GM12878 (cell line): ENCODE measurements around the gene REM2. TPM values are rescaled to one million over a fixed set of nuclear protein-coding genes. Genes with fewer than 3 reads are reported as not detected.

ENCODE experiments used
- CREM ChIP-seq: IDR thresholded peaks from 2 replicates; pipeline ENCODE4 v1.6.1; 2014; ENCODE audit warnings: antibody characterized with exemption, low read depth
- IKZF2 ChIP-seq, 2 experiments: fragments of 450-650 bp; IDR thresholded peaks; 2 replicates each; pipeline ENCODE4 v1.6.1; 2017; ENCODE audit warnings: mild to moderate bottlenecking in 2 of 2, moderate library complexity in 2 of 2
- LARP7 ChIP-seq: fragments of 450-650 bp; IDR thresholded peaks from 2 replicates; pipeline ENCODE4 v1.6.1; 2017; ENCODE audit warnings: mild to moderate bottlenecking
- MEF2A ChIP-seq: IDR thresholded peaks from 2 replicates; pipeline ENCODE4 v1.6.1; 2011; ENCODE audit warnings: low read depth, mild to moderate bottlenecking, low read length, moderate library complexity; ENCODE audit not compliant: insufficient read depth
- MXI1 ChIP-seq: fragments of 150-350 bp; IDR thresholded peaks from 2 replicates; pipeline ENCODE4 v1.6.1; 2011; ENCODE audit warnings: low read depth, mild to moderate bottlenecking, inconsistent platforms, low read length, improper control_type of control experiment
- MYC ChIP-seq: IDR thresholded peaks from 2 replicates; pipeline ENCODE4 v1.6.1; 2011; ENCODE audit warnings: mild to moderate bottlenecking, low read length, moderate library complexity, inconsistent platforms; ENCODE audit not compliant: insufficient read depth, insufficient replicate concordance, insufficient read length, severe bottlenecking
- NFIC ChIP-seq: IDR thresholded peaks from 2 replicates; pipeline ENCODE4 v1.6.1; 2012; ENCODE audit warnings: low read depth, mild to moderate bottlenecking, inconsistent platforms, low read length, moderate library complexity
- PML ChIP-seq: IDR thresholded peaks from 2 replicates; pipeline ENCODE4 v1.6.1; 2012; ENCODE audit warnings: low read length, inconsistent platforms
- RUNX3 ChIP-seq: IDR thresholded peaks from 2 replicates; pipeline ENCODE4 v1.6.1; 2012; ENCODE audit warnings: low read length, inconsistent platforms
- SMARCA5 ChIP-seq: fragments of 450-650 bp; IDR thresholded peaks from 2 replicates; pipeline ENCODE4 v1.6.1; 2017; ENCODE audit warnings: mild to moderate bottlenecking
- SRF ChIP-seq, 2 experiments: IDR thresholded peaks; 2 replicates each; pipeline ENCODE4 v1.6.1; 2011; ENCODE audit warnings: low read depth in 2 of 2, low read length in 2 of 2, mild to moderate bottlenecking in 1 of 2, moderate library complexity in 1 of 2
- STAT1 ChIP-seq: fragments of 450-650 bp; conservative IDR thresholded peaks from 2 replicates; pipeline ENCODE4 v1.6.1; 2014; ENCODE audit warnings: antibody characterized with exemption, mild to moderate bottlenecking
- ZNF217 ChIP-seq: fragments of 450-650 bp; IDR thresholded peaks from 2 replicates; pipeline ENCODE4 v1.6.1; 2017; ENCODE audit warnings: antibody characterized with exemption, mild to moderate bottlenecking
- ZNF24 ChIP-seq: fragments of 450-650 bp; IDR thresholded peaks from 2 replicates; pipeline ENCODE4 v1.6.1; 2017; ENCODE audit warnings: antibody characterized with exemption, mild to moderate bottlenecking
- polyA plus RNA-seq, 11 experiments: library from polyadenylated mRNA; depleted of rRNA in 4 of 11; unstranded in 6 of 11; stranded (reverse) in 5 of 11; fragments of >200 nt; fragmentation: Nextera tagmentation in 4 of 11; fragmentation: Illumina TruSeq in 1 of 11; extraction: Ambion mirVana in 4 of 11; extraction: Trizol in 1 of 11; gene quantifications; 1 replicate in 1 of 11; 2 replicates in 10 of 11; pipeline versions ENCODE4 v1.2.1 to v1.2.3, GENCODE V29; 2011 to 2016; ENCODE audit warnings: inconsistent platforms in 2 of 11, missing spikeins in 2 of 11, low read depth in 1 of 11
- total RNA-seq, 4 experiments: library from RNA; depleted of rRNA in 3 of 4; stranded (reverse); fragments of >200 nt in 3 of 4; fragmentation: Illumina TruSeq in 1 of 4; extraction: Trizol in 1 of 4; gene quantifications; 2 replicates each; pipeline versions ENCODE4 v1.2.1 to v1.2.3, GENCODE V29; 2013 to 2021
- TF ChIP-seq, protein P1 (sequence below): fragments of 150-350 bp; IDR thresholded peaks from 2 replicates; pipeline ENCODE4 v1.6.1; 2016; ENCODE audit warnings: low read depth, low read length
- TF ChIP-seq, protein P2 (sequence below): fragments of 450-650 bp; IDR thresholded peaks from 2 replicates; pipeline ENCODE4 v1.6.1; 2014; ENCODE audit warnings: mild to moderate bottlenecking
- TF ChIP-seq, protein P3 (sequence below): fragments of 450-650 bp; IDR thresholded peaks from 2 replicates; pipeline ENCODE4 v1.6.1; 2016; ENCODE audit warnings: mild to moderate bottlenecking
- TF ChIP-seq, protein P4 (sequence below): fragments of 150-350 bp; IDR thresholded peaks from 2 replicates; pipeline ENCODE4 v1.6.1; 2014; ENCODE audit warnings: mild to moderate bottlenecking, low read depth, low read length
- TF ChIP-seq, protein P5 (sequence below), 3 experiments: IDR thresholded peaks in 2 of 3; conservative IDR thresholded peaks in 1 of 3; 2 replicates each; pipeline ENCODE4 v1.5.1; 2011; ENCODE audit warnings: low read depth in 3 of 3, low read length in 3 of 3, mild to moderate bottlenecking in 3 of 3, control low read depth in 2 of 3, moderate library complexity in 2 of 3, inconsistent platforms in 1 of 3, mixed read lengths in 1 of 3; ENCODE audit not compliant: control insufficient read depth in 2 of 3, insufficient read depth in 1 of 3; ENCODE audit errors: extremely low read depth in 1 of 3

REM2 gene
- total and polyA plus RNA-seq, 10 of the 15 experiments (the other 5 are each of a cell fraction or from before 2014, with no cell fraction given): 0.27 to 1.5 (median 0.83) TPM

DNA sequence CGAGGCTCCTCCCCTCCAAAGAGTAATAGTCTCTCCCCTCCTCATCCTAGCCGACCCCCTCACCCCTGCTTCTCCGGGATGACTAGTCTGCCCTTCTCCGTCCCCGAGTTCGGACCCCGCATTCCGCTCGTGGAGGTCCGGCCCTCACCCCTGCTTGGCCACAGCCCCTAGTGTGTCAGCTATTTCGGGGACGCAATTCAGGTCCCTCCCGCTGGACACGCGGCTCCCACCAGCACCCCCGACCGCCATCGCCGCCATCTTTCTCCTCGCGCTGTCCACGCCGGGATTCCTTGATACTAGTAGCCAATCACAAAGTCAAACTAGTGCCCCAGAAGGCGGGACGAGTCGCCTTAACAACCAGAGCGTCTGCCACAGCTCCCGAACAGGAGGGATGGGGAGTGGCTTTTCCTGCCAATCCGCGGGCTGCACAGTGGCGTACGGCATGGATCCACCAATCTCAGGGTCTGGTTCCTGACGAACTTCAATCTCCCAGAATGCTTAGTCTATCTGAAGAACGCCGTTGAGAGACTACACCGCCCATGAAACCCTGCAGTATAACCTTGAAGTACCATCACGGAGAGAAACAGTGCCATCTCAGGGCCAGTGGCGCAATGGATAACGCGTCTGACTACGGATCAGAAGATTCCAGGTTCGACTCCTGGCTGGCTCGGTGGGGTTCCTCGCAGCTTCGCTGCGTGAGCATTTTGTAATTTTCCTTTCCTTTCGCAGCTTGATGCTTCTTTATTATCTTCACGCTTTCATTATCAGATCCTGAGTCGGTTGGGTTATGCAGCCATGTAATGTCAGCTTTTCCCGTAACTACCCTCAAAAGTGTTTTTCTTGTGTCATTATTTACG, 46.3 kb downstream of the REM2 start, which contains the start of gene PRMT5 (continued):
- TF ChIP-seq, protein P1, sequence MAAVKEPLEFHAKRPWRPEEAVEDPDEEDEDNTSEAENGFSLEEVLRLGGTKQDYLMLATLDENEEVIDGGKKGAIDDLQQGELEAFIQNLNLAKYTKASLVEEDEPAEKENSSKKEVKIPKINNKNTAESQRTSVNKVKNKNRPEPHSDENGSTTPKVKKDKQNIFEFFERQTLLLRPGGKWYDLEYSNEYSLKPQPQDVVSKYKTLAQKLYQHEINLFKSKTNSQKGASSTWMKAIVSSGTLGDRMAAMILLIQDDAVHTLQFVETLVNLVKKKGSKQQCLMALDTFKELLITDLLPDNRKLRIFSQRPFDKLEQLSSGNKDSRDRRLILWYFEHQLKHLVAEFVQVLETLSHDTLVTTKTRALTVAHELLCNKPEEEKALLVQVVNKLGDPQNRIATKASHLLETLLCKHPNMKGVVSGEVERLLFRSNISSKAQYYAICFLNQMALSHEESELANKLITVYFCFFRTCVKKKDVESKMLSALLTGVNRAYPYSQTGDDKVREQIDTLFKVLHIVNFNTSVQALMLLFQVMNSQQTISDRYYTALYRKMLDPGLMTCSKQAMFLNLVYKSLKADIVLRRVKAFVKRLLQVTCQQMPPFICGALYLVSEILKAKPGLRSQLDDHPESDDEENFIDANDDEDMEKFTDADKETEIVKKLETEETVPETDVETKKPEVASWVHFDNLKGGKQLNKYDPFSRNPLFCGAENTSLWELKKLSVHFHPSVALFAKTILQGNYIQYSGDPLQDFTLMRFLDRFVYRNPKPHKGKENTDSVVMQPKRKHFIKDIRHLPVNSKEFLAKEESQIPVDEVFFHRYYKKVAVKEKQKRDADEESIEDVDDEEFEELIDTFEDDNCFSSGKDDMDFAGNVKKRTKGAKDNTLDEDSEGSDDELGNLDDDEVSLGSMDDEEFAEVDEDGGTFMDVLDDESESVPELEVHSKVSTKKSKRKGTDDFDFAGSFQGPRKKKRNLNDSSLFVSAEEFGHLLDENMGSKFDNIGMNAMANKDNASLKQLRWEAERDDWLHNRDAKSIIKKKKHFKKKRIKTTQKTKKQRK: peak; percentile 36; the same call in 1 of the 2 replicates
- TF ChIP-seq MYC (peak; percentile 42), RUNX3 (peak; percentile 61), MEF2A (0 out of 2 replicates have a peak, but pooled peaks have one; percentile 58), SMARCA5 (peak; percentile 90), NFIC (peak; percentile 75; the same call in 1 of the 2 replicates), MXI1 (peak; percentile 98), ZNF24 (peak; percentile 100), STAT1 (no peak; the same call in none of the 2 replicates), IKZF2 (IDR thresholded peaks at IDR 0.05) (peak; percentile 69 to 84; a peak in 3 of 4 replicates), LARP7 (0 out of 2 replicates have a peak, but pooled peaks have one; percentile 42), CREM (0 out of 2 replicates have a peak, but pooled peaks have one; percentile 20), SRF (IDR thresholded peaks at IDR 0.05; ENCODE audit: low read depth in 2 of 2, low read length in 2 of 2) (no peak), ZNF217 (no peak), PML (peak; percentile 67)
- TF ChIP-seq, protein P2, sequence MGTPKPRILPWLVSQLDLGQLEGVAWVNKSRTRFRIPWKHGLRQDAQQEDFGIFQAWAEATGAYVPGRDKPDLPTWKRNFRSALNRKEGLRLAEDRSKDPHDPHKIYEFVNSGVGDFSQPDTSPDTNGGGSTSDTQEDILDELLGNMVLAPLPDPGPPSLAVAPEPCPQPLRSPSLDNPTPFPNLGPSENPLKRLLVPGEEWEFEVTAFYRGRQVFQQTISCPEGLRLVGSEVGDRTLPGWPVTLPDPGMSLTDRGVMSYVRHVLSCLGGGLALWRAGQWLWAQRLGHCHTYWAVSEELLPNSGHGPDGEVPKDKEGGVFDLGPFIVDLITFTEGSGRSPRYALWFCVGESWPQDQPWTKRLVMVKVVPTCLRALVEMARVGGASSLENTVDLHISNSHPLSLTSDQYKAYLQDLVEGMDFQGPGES: peak; percentile 69; the same call in 1 of the 2 replicates
- TF ChIP-seq, protein P3, sequence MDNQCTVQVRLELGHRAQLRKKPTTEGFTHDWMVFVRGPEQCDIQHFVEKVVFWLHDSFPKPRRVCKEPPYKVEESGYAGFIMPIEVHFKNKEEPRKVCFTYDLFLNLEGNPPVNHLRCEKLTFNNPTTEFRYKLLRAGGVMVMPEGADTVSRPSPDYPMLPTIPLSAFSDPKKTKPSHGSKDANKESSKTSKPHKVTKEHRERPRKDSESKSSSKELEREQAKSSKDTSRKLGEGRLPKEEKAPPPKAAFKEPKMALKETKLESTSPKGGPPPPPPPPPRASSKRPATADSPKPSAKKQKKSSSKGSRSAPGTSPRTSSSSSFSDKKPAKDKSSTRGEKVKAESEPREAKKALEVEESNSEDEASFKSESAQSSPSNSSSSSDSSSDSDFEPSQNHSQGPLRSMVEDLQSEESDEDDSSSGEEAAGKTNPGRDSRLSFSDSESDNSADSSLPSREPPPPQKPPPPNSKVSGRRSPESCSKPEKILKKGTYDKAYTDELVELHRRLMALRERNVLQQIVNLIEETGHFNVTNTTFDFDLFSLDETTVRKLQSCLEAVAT: peak; percentile 48; the same call in 1 of the 2 replicates
- TF ChIP-seq, protein P4, sequence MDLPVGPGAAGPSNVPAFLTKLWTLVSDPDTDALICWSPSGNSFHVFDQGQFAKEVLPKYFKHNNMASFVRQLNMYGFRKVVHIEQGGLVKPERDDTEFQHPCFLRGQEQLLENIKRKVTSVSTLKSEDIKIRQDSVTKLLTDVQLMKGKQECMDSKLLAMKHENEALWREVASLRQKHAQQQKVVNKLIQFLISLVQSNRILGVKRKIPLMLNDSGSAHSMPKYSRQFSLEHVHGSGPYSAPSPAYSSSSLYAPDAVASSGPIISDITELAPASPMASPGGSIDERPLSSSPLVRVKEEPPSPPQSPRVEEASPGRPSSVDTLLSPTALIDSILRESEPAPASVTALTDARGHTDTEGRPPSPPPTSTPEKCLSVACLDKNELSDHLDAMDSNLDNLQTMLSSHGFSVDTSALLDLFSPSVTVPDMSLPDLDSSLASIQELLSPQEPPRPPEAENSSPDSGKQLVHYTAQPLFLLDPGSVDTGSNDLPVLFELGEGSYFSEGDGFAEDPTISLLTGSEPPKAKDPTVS: 0 out of 2 replicates have a peak, but pooled peaks have one; percentile 71
- TF ChIP-seq, protein P5, sequence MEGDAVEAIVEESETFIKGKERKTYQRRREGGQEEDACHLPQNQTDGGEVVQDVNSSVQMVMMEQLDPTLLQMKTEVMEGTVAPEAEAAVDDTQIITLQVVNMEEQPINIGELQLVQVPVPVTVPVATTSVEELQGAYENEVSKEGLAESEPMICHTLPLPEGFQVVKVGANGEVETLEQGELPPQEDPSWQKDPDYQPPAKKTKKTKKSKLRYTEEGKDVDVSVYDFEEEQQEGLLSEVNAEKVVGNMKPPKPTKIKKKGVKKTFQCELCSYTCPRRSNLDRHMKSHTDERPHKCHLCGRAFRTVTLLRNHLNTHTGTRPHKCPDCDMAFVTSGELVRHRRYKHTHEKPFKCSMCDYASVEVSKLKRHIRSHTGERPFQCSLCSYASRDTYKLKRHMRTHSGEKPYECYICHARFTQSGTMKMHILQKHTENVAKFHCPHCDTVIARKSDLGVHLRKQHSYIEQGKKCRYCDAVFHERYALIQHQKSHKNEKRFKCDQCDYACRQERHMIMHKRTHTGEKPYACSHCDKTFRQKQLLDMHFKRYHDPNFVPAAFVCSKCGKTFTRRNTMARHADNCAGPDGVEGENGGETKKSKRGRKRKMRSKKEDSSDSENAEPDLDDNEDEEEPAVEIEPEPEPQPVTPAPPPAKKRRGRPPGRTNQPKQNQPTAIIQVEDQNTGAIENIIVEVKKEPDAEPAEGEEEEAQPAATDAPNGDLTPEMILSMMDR (IDR thresholded peaks at IDR 0.05 in 2 of 3, conservative IDR thresholded peaks at IDR 0.05 in 1 of 3; ENCODE audit: control insufficient read depth in 2 of 3, extremely low read depth in 1 of 3, insufficient read depth in 1 of 3, low read depth in 3 of 3, low read length in 3 of 3): peak in 1 of 3 experiments; percentile 7; a peak in 1 of 6 replicates
